ENCODE measurements around the gene CD68. TPM values are rescaled to one million over a fixed set of nuclear protein-coding genes. Genes with fewer than 3 reads are reported as not detected.

The CD68 gene
- total and polyA plus RNA-seq, 8 donors: 1.8 to 60.0 (median 7.6) TPM

- Histone ChIP-seq H3K4me3 (peak within 1 kb of the TSS; percentile 80 to 97 (median 92)), H3K27me3 (no peaks in the 10 kb centered on the region), H3K9me3 (no peaks in the 10 kb centered on the region), H3K36me3 (peaks cover 0 to 6% (median 4%) of the 10 kb centered on the region in 3 donors), H3K4me1 (peaks cover 25 to 43% (median 30%) of the 10 kb centered on the region in 3 donors), H3K27ac (peak within 1 kb of the TSS; percentile 79 to 94 (median 88))
- FAIRE-seq (no peak), ATAC-seq (peak; percentile 64 to 82 (median 79)), DNase-seq (peak; percentile 86 to 97 (median 91))
- WGBS, 2 donors: 0 to 1% methylated on average over 41 to 82 of the region's 82 CpGs
- intact Hi-C loops (cut with DNase I): loop anchor here in 1 of 3 donors (5.0 kb wide), 1 partner anchor 49 kb away; no protein-coding TSS in a partner anchor
- TF ChIP-seq, protein P1, sequence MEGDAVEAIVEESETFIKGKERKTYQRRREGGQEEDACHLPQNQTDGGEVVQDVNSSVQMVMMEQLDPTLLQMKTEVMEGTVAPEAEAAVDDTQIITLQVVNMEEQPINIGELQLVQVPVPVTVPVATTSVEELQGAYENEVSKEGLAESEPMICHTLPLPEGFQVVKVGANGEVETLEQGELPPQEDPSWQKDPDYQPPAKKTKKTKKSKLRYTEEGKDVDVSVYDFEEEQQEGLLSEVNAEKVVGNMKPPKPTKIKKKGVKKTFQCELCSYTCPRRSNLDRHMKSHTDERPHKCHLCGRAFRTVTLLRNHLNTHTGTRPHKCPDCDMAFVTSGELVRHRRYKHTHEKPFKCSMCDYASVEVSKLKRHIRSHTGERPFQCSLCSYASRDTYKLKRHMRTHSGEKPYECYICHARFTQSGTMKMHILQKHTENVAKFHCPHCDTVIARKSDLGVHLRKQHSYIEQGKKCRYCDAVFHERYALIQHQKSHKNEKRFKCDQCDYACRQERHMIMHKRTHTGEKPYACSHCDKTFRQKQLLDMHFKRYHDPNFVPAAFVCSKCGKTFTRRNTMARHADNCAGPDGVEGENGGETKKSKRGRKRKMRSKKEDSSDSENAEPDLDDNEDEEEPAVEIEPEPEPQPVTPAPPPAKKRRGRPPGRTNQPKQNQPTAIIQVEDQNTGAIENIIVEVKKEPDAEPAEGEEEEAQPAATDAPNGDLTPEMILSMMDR (IDR thresholded peaks at IDR 0.05): no peak
These were observed 17.7 kb upstream of the CD68 start, which contains the start of gene SENP3 for GRCh38 chr17:7561589-7562207. Gene SENP3 (plus strand): TSS chr17:7561919. CDS start chr17:7563077, 1,158 bp downstream.

- H3K4me3 ChIP-seq: peak overlapping the region; percentile 80 to 97 (median 92)
- ATAC-seq (no peak), DNase-seq (no peak), FAIRE-seq (no peak)
- no peaks in the 10 kb centered on the region for H3K9me3 ChIP-seq
- peaks cover 25 to 42% (median 30%) of the 10 kb centered on the region in 3 donors for H3K4me1 ChIP-seq
- H3K27ac ChIP-seq: peak overlapping the region; percentile 79 to 91 (median 85)
- peaks cover 0 to 6% (median 4%) of the 10 kb centered on the region in 3 donors for H3K36me3 ChIP-seq
- no peaks in the 10 kb centered on the region for H3K27me3 ChIP-seq
- TF ChIP-seq, protein P1 (IDR thresholded peaks at IDR 0.05): no peak
- 0 to 1% methylated on average over 15 to 28 of the region's 28 CpGs for WGBS, 2 donors
- intact Hi-C loops (cut with DNase I): loop anchor here in 1 of 3 donors (5.0 kb wide), 1 partner anchor 50 kb away; no protein-coding TSS in a partner anchor
These were observed 17.2 kb upstream of the CD68 start for GRCh38 chr17:7562208-7562605.

DNA sequence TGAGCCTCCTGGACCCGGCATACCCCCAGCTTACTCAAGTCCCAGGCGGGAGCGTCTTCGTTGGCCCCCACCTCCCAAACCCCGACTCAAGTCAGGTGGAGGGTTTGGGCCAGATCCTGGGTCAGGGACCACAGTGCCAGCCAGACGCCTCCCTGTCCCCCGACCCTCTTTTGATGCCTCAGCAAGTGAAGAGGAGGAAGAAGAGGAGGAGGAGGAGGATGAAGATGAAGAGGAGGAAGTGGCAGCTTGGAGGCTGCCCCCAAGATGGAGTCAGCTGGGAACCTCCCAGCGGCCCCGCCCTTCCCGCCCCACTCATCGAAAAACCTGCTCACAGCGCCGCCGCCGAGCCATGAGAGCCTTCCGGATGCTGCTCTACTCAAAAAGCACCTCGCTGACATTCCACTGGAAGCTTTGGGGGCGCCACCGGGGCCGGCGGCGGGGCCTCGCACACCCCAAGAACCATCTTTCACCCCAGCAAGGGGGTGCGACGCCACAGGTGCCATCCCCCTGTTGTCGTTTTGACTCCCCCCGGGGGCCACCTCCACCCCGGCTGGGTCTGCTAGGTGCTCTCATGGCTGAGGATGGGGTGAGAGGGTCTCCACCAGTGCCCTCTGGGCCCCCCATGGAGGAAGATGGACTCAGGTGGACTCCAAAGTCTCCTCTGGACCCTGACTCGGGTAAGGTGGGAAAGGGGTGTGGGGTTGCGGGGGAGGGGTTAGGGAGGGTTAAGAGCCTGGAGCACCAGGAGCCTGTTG lies 16.1 kb upstream of the CD68 start:
- TF ChIP-seq, protein P1 (IDR thresholded peaks at IDR 0.05): no peak
- intact Hi-C loops (cut with DNase I): loop anchor here in 1 of 3 donors (5.0 kb wide), 1 partner anchor 51 kb away; no protein-coding TSS in a partner anchor
- no peak for ATAC-seq
- no peak for FAIRE-seq
- Histone ChIP-seq H3K27ac (no peak overlapping the region), H3K9me3 (no peaks in the 10 kb centered on the region), H3K4me1 (peaks cover 19 to 35% (median 30%) of the 10 kb centered on the region in 3 donors), H3K36me3 (peaks cover 0 to 6% (median 4%) of the 10 kb centered on the region in 3 donors), H3K4me3 (no peak overlapping the region), H3K27me3 (no peaks in the 10 kb centered on the region)
- DNase-seq: no peak
- 77 to 78% methylated on average over 29 to 30 of the region's 30 CpGs for WGBS, 2 donors

- no peak for DNase-seq
- H3K27me3 ChIP-seq: no peaks in the 10 kb centered on the region
- H3K36me3 ChIP-seq: peaks cover under 1 to 22% (median 17%) of the 10 kb centered on the region in 3 donors
- TF ChIP-seq, protein P1 (IDR thresholded peaks at IDR 0.05): no peak
- ATAC-seq: no peak
- 74 to 82% methylated on average over 5 of the region's 5 CpGs for WGBS, 2 donors
- no peak overlapping the region for H3K27ac ChIP-seq
- H3K4me1 ChIP-seq: peaks cover 0 to 5% (median 1%) of the 10 kb centered on the region in 3 donors
- no peak for FAIRE-seq
- intact Hi-C loops (cut with DNase I): no loop called here
- H3K9me3 ChIP-seq: no peaks in the 10 kb centered on the region
- no peak overlapping the region for H3K4me3 ChIP-seq
These were observed 9.9 kb upstream of the CD68 start for GRCh38 chr17:7569571-7569970.
